HEK293T (cell line): ENCODE measurements around the gene CRHR1.

Experiments used
- BHLHE40 ChIP-seq: fragments of 450-650 bp; IDR thresholded peaks from 2 replicates; pipeline ENCODE4 v1.6.1; 2016; ENCODE audit warnings: mild to moderate bottlenecking, moderate library complexity, borderline replicate concordance
- FOXM1 ChIP-seq: fragments of 450-650 bp; IDR thresholded peaks from 2 replicates; pipeline ENCODE4 v1.6.1; 2017; ENCODE audit warnings: mild to moderate bottlenecking, borderline replicate concordance
- SP1 ChIP-seq: fragments of 450-650 bp; IDR thresholded peaks from 2 replicates; pipeline ENCODE4 v1.6.1; 2017
- TARDBP ChIP-seq: fragments of 450-650 bp; IDR thresholded peaks from 2 replicates; pipeline ENCODE4 v1.6.1; 2016
- TF ChIP-seq, protein P1 (sequence below): fragments of 450-650 bp; IDR thresholded peaks from 2 replicates; pipeline ENCODE4 v1.6.1; 2016

DNA sequence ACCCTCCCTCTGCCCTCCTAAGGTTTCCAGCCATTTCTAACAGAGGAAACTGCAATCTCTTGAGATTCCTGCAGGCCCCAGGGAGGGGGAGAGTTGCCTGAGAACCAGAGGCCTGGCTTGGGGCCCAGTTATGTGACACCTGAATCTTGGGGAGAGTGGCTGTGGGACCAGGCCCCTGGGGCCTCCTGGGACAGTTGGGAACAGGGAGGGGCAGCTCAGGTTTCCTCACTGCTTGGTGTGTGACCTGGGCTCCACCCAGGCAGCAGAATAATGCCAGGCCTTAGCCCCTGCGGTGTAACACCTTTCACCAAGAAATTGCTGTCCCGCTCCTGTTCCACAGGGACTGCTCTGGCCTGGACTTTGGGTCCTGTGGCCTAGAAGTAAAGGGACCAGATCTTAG, 44.3 kb upstream of the CRHR1 start:
- TF ChIP-seq, protein P1, sequence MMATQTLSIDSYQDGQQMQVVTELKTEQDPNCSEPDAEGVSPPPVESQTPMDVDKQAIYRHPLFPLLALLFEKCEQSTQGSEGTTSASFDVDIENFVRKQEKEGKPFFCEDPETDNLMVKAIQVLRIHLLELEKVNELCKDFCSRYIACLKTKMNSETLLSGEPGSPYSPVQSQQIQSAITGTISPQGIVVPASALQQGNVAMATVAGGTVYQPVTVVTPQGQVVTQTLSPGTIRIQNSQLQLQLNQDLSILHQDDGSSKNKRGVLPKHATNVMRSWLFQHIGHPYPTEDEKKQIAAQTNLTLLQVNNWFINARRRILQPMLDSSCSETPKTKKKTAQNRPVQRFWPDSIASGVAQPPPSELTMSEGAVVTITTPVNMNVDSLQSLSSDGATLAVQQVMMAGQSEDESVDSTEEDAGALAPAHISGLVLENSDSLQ, result no peak
- TF ChIP-seq SP1 (no peak), FOXM1 (no peak), TARDBP (no peak), BHLHE40 (no peak)
